Lower leg skin (tissue), 3 donors: ENCODE data around the gene TRANK1.

Source experiments
- CTCF ChIP-seq, 3 donors: fragments of 450-650 bp; IDR thresholded peaks; one replicate each; pipeline ENCODE4 v1.5.1; 2016; ENCODE audit warnings: antibody characterized with exemption in 3 of 3, mild to moderate bottlenecking in 3 of 3, moderate library complexity in 2 of 3
- POLR2A ChIP-seq, 2 donors: fragments of 450-650 bp; IDR thresholded peaks; one replicate each; pipeline ENCODE4 v1.6.1; 2016 to 2017; ENCODE audit warnings: antibody characterized with exemption in 2 of 2, mild to moderate bottlenecking in 1 of 2, moderate library complexity in 1 of 2

DNA sequence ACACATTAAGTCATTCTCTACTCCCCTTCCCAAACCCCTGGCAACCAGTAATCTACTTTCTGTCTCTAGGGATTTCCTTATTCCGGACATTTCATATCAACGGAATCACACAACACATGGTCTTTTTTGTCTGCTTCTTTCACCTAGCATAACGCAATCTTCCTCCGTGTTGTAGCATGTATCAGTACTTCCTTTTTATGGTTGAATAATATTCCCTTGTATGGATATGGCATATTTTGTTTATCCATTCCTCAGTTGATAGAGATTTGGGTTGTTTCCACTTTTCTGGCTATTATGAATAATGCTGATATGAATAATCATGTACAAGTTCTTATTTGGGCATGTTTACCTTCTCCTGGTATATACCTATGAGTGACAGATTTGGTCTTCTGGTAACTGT, 63.1 kb downstream of the TRANK1 start:
- TF ChIP-seq CTCF (IDR thresholded peaks at IDR 0.05) (no peak), POLR2A (IDR thresholded peaks at IDR 0.05) (no peak)
